SK-N-SH (cell line): Measurements from ENCODE around the gene UGP2. TPM values are rescaled to one million over a fixed set of nuclear protein-coding genes. Genes with fewer than 3 reads are reported as not detected.

ENCODE experiments used
- CTCF ChIA-PET: fragments of 300-600, 350-600 bp; formaldehyde crosslinking; extraction: SDS; loops from one replicate; lab custom pipeline; 2021; lab: Yijun Ruan, JAX
- POLR2A ChIA-PET: fragments of 350-600 bp; sonication (Branson Sonifier 250); formaldehyde crosslinking; extraction: SDS; loops from one replicate; lab custom pipeline; 2020; ENCODE audit warnings: antibody characterized with exemption, inconsistent platforms; lab: Yijun Ruan, JAX
- DNase-seq: peaks from one replicate; pipeline ENCODE4 v3.0.0; 2012
- H2AFZ ChIP-seq: fragments of 200-600 bp; sonication (generic); 2 replicates; pipeline ENCODE4 v1.8.1; 2016; ENCODE audit warnings: antibody characterized with exemption, mild to moderate bottlenecking, low read depth
- H3F3A ChIP-seq: fragments of 200-600 bp; sonication (generic); replicated peaks from 2 replicates; pipeline ENCODE3; 2016; ENCODE audit warnings: antibody characterized with exemption, mild to moderate bottlenecking; ENCODE audit not compliant: insufficient read depth
- H3K27ac ChIP-seq, 2 experiments: fragments of 200-500 bp in 1 of 2; fragments of 200-600 bp in 1 of 2; sonication (Bioruptor generic) in 1 of 2; sonication (generic), shearing (Covaris generic) in 1 of 2; 2 replicates each; pipeline versions ENCODE4 v1.5.1 to v1.6.1; 2014 to 2016; ENCODE audit warnings: low read depth in 2 of 2, inconsistent platforms in 1 of 2, low read length in 1 of 2, mild to moderate bottlenecking in 1 of 2, mixed read lengths in 1 of 2
- H3K27me3 ChIP-seq: fragments of 200-600 bp; sonication (generic), shearing (Covaris generic); 2 replicates; pipeline ENCODE4 v1.6.1; 2016; ENCODE audit warnings: mixed run types; ENCODE audit not compliant: insufficient read depth
- H3K36me3 ChIP-seq, 2 experiments: fragments of 200-500 bp in 1 of 2; fragments of 200-600 bp in 1 of 2; sonication (Bioruptor generic) in 1 of 2; sonication (generic) in 1 of 2; replicated peaks in 1 of 2; 2 replicates each; pipeline versions ENCODE3 to v1.5.1; 2014 to 2016; ENCODE audit warnings: low read length in 1 of 2, mild to moderate bottlenecking in 1 of 2; ENCODE audit not compliant: insufficient read depth in 2 of 2, control insufficient read depth in 1 of 2
- H3K4me1 ChIP-seq, 2 experiments: fragments of 200-500 bp in 1 of 2; fragments of 200-600 bp in 1 of 2; sonication (Bioruptor generic) in 1 of 2; sonication (generic), shearing (Covaris generic) in 1 of 2; 2 replicates each; pipeline versions ENCODE4 v1.5.1 to v1.6.1; 2014 to 2016; ENCODE audit warnings: low read depth in 1 of 2, low read length in 1 of 2, mixed run types in 1 of 2; ENCODE audit not compliant: insufficient read depth in 2 of 2, control insufficient read depth in 1 of 2
- H3K4me2 ChIP-seq: fragments of 200-600 bp; sonication (generic), shearing (Covaris generic); 2 replicates; pipeline ENCODE4 v1.6.1; 2017; ENCODE audit warnings: mixed run types
- H3K4me3 ChIP-seq, 2 experiments: fragments of 200-500 bp in 1 of 2; fragments of 200-600 bp in 1 of 2; sonication (Bioruptor generic) in 1 of 2; sonication (generic), shearing (Covaris generic) in 1 of 2; 2 replicates each; pipeline versions ENCODE4 v1.5.1 to v1.8.1; 2014 to 2016; ENCODE audit warnings: low read depth in 2 of 2, inconsistent platforms in 1 of 2, low read length in 1 of 2, mild to moderate bottlenecking in 1 of 2, mixed read lengths in 1 of 2, moderate library complexity in 1 of 2
- H3K79me2 ChIP-seq: fragments of 200-600 bp; sonication (generic); 2 replicates; pipeline ENCODE4 v1.8.1; 2017; ENCODE audit warnings: mild to moderate bottlenecking; ENCODE audit not compliant: insufficient read depth
- H3K9ac ChIP-seq: fragments of 200-600 bp; sonication (generic); 2 replicates; pipeline ENCODE4 v1.6.1; 2017; ENCODE audit warnings: mixed run types
- H3K9me2 ChIP-seq: fragments of 200-600 bp; sonication (generic); 2 replicates; pipeline ENCODE4 v1.6.1; 2017; ENCODE audit warnings: mixed run types
- H3K9me3 ChIP-seq: fragments of 200-600 bp; sonication (generic); 2 replicates; pipeline ENCODE4 v1.6.1; 2017; ENCODE audit warnings: mixed run types, mild to moderate bottlenecking, moderate library complexity
- H4K20me1 ChIP-seq: fragments of 200-600 bp; sonication (generic); 2 replicates; pipeline ENCODE4 v1.6.1; 2017; ENCODE audit warnings: mild to moderate bottlenecking, mixed run types; ENCODE audit not compliant: insufficient read depth
- CTCF ChIP-seq: fragments of 200-600 bp; sonication (generic); IDR thresholded peaks from 2 replicates; pipeline ENCODE4 v1.6.1; 2017; ENCODE audit warnings: antibody characterized with exemption, mild to moderate bottlenecking, moderate library complexity
- EP300 ChIP-seq, 2 experiments: IDR thresholded peaks; 2 replicates each; pipeline versions ENCODE4 v1.4.0 to v1.6.1; 2012; ENCODE audit warnings: borderline replicate concordance in 1 of 2, low read depth in 1 of 2, low read length in 1 of 2
- GABPA ChIP-seq: IDR thresholded peaks from 2 replicates; pipeline ENCODE4 v1.4.0; 2012; ENCODE audit warnings: low read depth, mild to moderate bottlenecking
- GATA2 ChIP-seq: sonication (generic); formaldehyde crosslinking; IDR thresholded peaks from 2 replicates; pipeline ENCODE4 v1.5.0; 2020; ENCODE audit warnings: mild to moderate bottlenecking, missing genetic modification reagents
- IRF3 ChIP-seq: fragments of 150-350 bp; IDR thresholded peaks from 2 replicates; pipeline ENCODE4 v1.6.1; 2016; ENCODE audit warnings: mild to moderate bottlenecking, low read depth, low read length
- MXI1 ChIP-seq: IDR thresholded peaks from 2 replicates; pipeline ENCODE4 v1.6.1; 2012; ENCODE audit warnings: mild to moderate bottlenecking, low read depth, low read length, improper control_type of control experiment
- POLR2AphosphoS5 ChIP-seq: IDR thresholded peaks from 2 replicates; pipeline ENCODE4 v1.6.1; 2012; ENCODE audit warnings: low read depth, low read length
- RCOR1 ChIP-seq: fragments of 150-350 bp; IDR thresholded peaks from 2 replicates; pipeline ENCODE4 v1.6.1; 2017; ENCODE audit warnings: antibody characterized with exemption, low read length
- REST ChIP-seq: IDR thresholded peaks from 2 replicates; pipeline ENCODE4 v1.6.1; 2012; ENCODE audit warnings: mild to moderate bottlenecking, low read depth, low read length, moderate library complexity
- RFX5 ChIP-seq: IDR thresholded peaks from 2 replicates; pipeline ENCODE4 v1.6.1; 2012; ENCODE audit warnings: mild to moderate bottlenecking, improper control_type of control experiment, low read length
- RXRA ChIP-seq: IDR thresholded peaks from 2 replicates; pipeline ENCODE4 v1.4.0; 2012; ENCODE audit warnings: low read depth, mild to moderate bottlenecking, borderline replicate concordance
- SMC3 ChIP-seq: IDR thresholded peaks from 2 replicates; pipeline ENCODE4 v1.6.1; 2012; ENCODE audit warnings: low read depth, low read length, improper control_type of control experiment
- TCF12 ChIP-seq: IDR thresholded peaks from 2 replicates; pipeline ENCODE4 v1.4.0; 2012
- TEAD4 ChIP-seq: IDR thresholded peaks from 2 replicates; pipeline ENCODE4 v1.4.0; 2012; ENCODE audit warnings: mild to moderate bottlenecking, borderline replicate concordance; ENCODE audit not compliant: insufficient read depth
- WGBS: methylation state at CpG from one replicate; pipeline ENCODE4 v1.1.6; 2017; ENCODE audit warnings: low lambda C conversion rate; 5-methylcytosine and 5-hydroxymethylcytosine counted together
- polyA plus RNA-seq, 3 experiments: library from polyadenylated mRNA; depleted of rRNA; stranded (reverse); fragments of >200 nt; gene quantifications; 2 replicates each; pipeline ENCODE4 v1.2.3, GENCODE V29; 2012

UGP2 gene
- polyA plus RNA-seq, 1 of the 3 experiments (the other 2 are of a cell fraction), result 30.1 TPM

- TF ChIP-seq REST, result no peak
These were observed 38.9 kb downstream of the UGP2 start (continued) for GRCh38 chr2:63880625-63881024.

GRCh38 chr2:63881205-63881604 is 39.5 kb downstream of the UGP2 start:
- Histone ChIP-seq H3K4me1 (no peaks in the 10 kb centered on the region), H3F3A (no peaks in the 10 kb centered on the region), H3K79me2 (peaks cover 11% of the 10 kb centered on the region; the same call in 1 of the 2 replicates), H3K27ac (no peak overlapping the region), H3K4me2 (no peak overlapping the region), H3K36me3 (peaks cover 45 to 60% of the 10 kb centered on the region in 2 experiments), H3K9me3 (no peaks in the 10 kb centered on the region), H3K27me3 (no peaks in the 10 kb centered on the region), H2AFZ (no peak overlapping the region), H4K20me1 (no peaks in the 10 kb centered on the region), H3K9ac (no peak overlapping the region), H3K4me3 (no peak overlapping the region), H3K9me2 (no peaks in the 10 kb centered on the region)
- WGBS, result 95% methylated on average over 2 of the region's 2 CpGs
- DNase-seq, result no peak
- POLR2A ChIA-PET, result no interaction called here
- TF ChIP-seq RXRA (no peak), GATA2 (CRISPR knock-in tag) (no peak), SMC3 (no peak), RCOR1 (no peak), IRF3 (no peak), MXI1 (no peak), RFX5 (no peak), TEAD4 (no peak)
- CTCF ChIA-PET, result interaction anchor here (1.0 to 1.1 kb wide), 2 partner anchors 9 to 189 kb away, joined by 3 read pairs; no protein-coding TSS in a partner anchor

- Histone ChIP-seq H3K27ac (no peak overlapping the region), H3K4me3 (no peak overlapping the region), H3K4me1 (no peaks in the 10 kb centered on the region), H4K20me1 (no peaks in the 10 kb centered on the region), H3K27me3 (no peaks in the 10 kb centered on the region), H3K79me2 (0 out of 2 replicates have a peak, but pooled peaks cover 7% of the 10 kb centered on the region), H3K9me2 (no peaks in the 10 kb centered on the region), H3F3A (peaks cover 4% of the 10 kb centered on the region), H3K9ac (no peak overlapping the region), H2AFZ (no peak overlapping the region), H3K4me2 (no peak overlapping the region), H3K9me3 (no peaks in the 10 kb centered on the region), H3K36me3 (peaks cover 56 to 62% of the 10 kb centered on the region in 2 experiments)
- DNase-seq, result no peak
- 99% methylated on average over 3 of the region's 3 CpGs for WGBS
- ChIA-PET CTCF (interaction anchor here (1.5 kb wide), 1 partner anchor 21 kb away, joined by 4 read pairs; no protein-coding TSS in a partner anchor), POLR2A (no interaction called here)
- TF ChIP-seq EP300 (IDR thresholded peaks at IDR 0.05; ENCODE audit: borderline replicate concordance in 1 of 2, low read depth in 1 of 2, low read length in 1 of 2), result no peak
- no peak for TF ChIP-seq REST
- TF ChIP-seq GABPA, result no peak
- TF ChIP-seq CTCF, result no peak
- TF ChIP-seq TCF12, result no peak
- no peak for TF ChIP-seq POLR2AphosphoS5
- TF ChIP-seq GATA2 (CRISPR knock-in tag), result no peak
These were observed 40.9 kb downstream of the UGP2 start for GRCh38 chr2:63882395-63883105.
